HCT116 (cell line): ENCODE measurements around the gene GIMAP6. TPM values are rescaled to one million over a fixed set of nuclear protein-coding genes. Genes with fewer than 3 reads are reported as not detected.

Source experiments
- ATAC-seq: fragments of 200-7000 bp; cut with Tn5 transposase; 2 replicates; pipeline ENCODE4 v1.9.1; 2020; ENCODE audit warnings: mild to moderate bottlenecking, moderate library complexity
- BruUV-seq: library from RNA; stranded (reverse); fragments of 400-500 nt; replicated peaks from 2 replicates; lab custom pipeline; 2021; lab: Mats Ljungman, UMichigan
- CTCF ChIA-PET: fragments of 300-600 bp; sonication (Branson Sonifier 250); formaldehyde crosslinking; loops from one replicate; lab custom pipeline; 2021; ENCODE audit warnings: antibody characterized with exemption; lab: Charles Lee
- POLR2A ChIA-PET: fragments of 300-600, 350-600 bp; sonication (Branson Sonifier 250); formaldehyde crosslinking; loops from one replicate; lab custom pipeline; 2021; ENCODE audit warnings: antibody characterized with exemption; lab: Charles Lee
- RAD21 ChIA-PET, 2 experiments: fragments of 300-600 bp; sonication (Branson Sonifier 250); formaldehyde crosslinking; loops; one replicate each; lab custom pipeline; 2023; ENCODE audit warnings: low total read pairs in 2 of 2; ENCODE audit not compliant: uncharacterized antibody in 2 of 2, unreplicated experiment in 2 of 2, low non-redundant PET in 1 of 2; lab: Charles Lee
- DNase-seq: peaks from one replicate; pipeline ENCODE4 v3.0.0-alpha.2; 2010; ENCODE audit warnings: low read depth, low spot score
- H2AFZ ChIP-seq: fragments of 200-600 bp; shearing (Covaris generic), sonication (generic); 2 replicates; pipeline ENCODE4 v1.6.1; 2017; ENCODE audit warnings: low read depth, mixed run types, mixed read lengths, antibody characterized with exemption, low read length; ENCODE audit not compliant: poor library complexity, severe bottlenecking
- H3K27ac ChIP-seq: 2 replicates; pipeline ENCODE4 v1.5.1; 2012; ENCODE audit warnings: low read depth, low read length
- H3K27me3 ChIP-seq: fragments of 200-600 bp; sonication (generic); 2 replicates; pipeline ENCODE4 v1.6.1; 2016; ENCODE audit warnings: mixed run types, low read length, mixed read lengths; ENCODE audit not compliant: insufficient read depth
- H3K36me3 ChIP-seq, 2 experiments: fragments of 200-500 bp in 1 of 2; fragments of 200-600 bp in 1 of 2; sonication (Bioruptor generic) in 1 of 2; sonication (generic) in 1 of 2; 2 replicates each; pipeline versions ENCODE4 v1.5.1 to v1.6.1; 2014 to 2016; ENCODE audit warnings: low read length in 2 of 2, inconsistent platforms in 1 of 2, mixed read lengths in 1 of 2, mixed run types in 1 of 2; ENCODE audit not compliant: insufficient read depth in 2 of 2, control insufficient read depth in 1 of 2
- H3K4me1 ChIP-seq, 2 experiments: fragments of 200-600 bp in 1 of 2; sonication (generic) in 1 of 2; 2 replicates each; pipeline versions ENCODE4 v1.5.1 to v1.6.1; 2012 to 2017; ENCODE audit warnings: low read length in 2 of 2, inconsistent platforms in 1 of 2, mild to moderate bottlenecking in 1 of 2, mixed read lengths in 1 of 2, mixed run types in 1 of 2, moderate library complexity in 1 of 2; ENCODE audit not compliant: insufficient read depth in 2 of 2, control insufficient read depth in 1 of 2
- H3K4me2 ChIP-seq: fragments of 200-600 bp; sonication (generic); 2 replicates; pipeline ENCODE4 v1.6.1; 2017; ENCODE audit warnings: mixed run types, low read length, mixed read lengths
- H3K4me3 ChIP-seq, 2 experiments: fragments of 200-600 bp in 1 of 2; sonication (generic) in 1 of 2; replicated peaks in 1 of 2; 2 replicates each; pipeline ENCODE4 v1.5.1; 2011 to 2016; ENCODE audit warnings: low read length in 2 of 2, control low read depth in 1 of 2, low read depth in 1 of 2, mild to moderate bottlenecking in 1 of 2, mixed read lengths in 1 of 2, mixed run types in 1 of 2
- H3K79me2 ChIP-seq: fragments of 200-600 bp; sonication (generic); 2 replicates; pipeline ENCODE4 v1.6.1; 2017; ENCODE audit warnings: mild to moderate bottlenecking, mixed run types, low read length, moderate library complexity, mixed read lengths; ENCODE audit not compliant: insufficient read depth
- H3K9ac ChIP-seq: fragments of 200-600 bp; sonication (generic); 2 replicates; pipeline ENCODE4 v1.6.1; 2016; ENCODE audit warnings: low read length, mixed read lengths
- H3K9me2 ChIP-seq: fragments of 200-600 bp; sonication (generic), shearing (Covaris generic); 2 replicates; pipeline ENCODE4 v1.6.1; 2017; ENCODE audit warnings: mixed run types, mild to moderate bottlenecking, moderate library complexity; ENCODE audit not compliant: insufficient read depth
- H3K9me3 ChIP-seq, 2 experiments: fragments of 200-500 bp in 1 of 2; fragments of 200-600 bp in 1 of 2; sonication (Bioruptor generic) in 1 of 2; sonication (generic) in 1 of 2; 2 replicates each; pipeline ENCODE4 v1.6.1; 2014 to 2017; ENCODE audit warnings: low read length in 2 of 2, mixed read lengths in 2 of 2, inconsistent platforms in 1 of 2, low read depth in 1 of 2, mild to moderate bottlenecking in 1 of 2, mixed run types in 1 of 2, moderate library complexity in 1 of 2; ENCODE audit not compliant: control insufficient read depth in 1 of 2, insufficient read depth in 1 of 2
- H4K20me1 ChIP-seq: fragments of 200-600 bp; sonication (generic), shearing (Covaris generic); 2 replicates; pipeline ENCODE4 v1.6.1; 2017; ENCODE audit warnings: mixed run types, mild to moderate bottlenecking, moderate library complexity; ENCODE audit not compliant: insufficient read depth
- CBX3 ChIP-seq: IDR thresholded peaks from 2 replicates; pipeline ENCODE4 v1.6.1; 2012; ENCODE audit warnings: low read depth
- CEBPB ChIP-seq: IDR thresholded peaks from 2 replicates; pipeline ENCODE4 v1.6.1; 2012; ENCODE audit warnings: low read depth
- EGR1 ChIP-seq: IDR thresholded peaks from 2 replicates; pipeline ENCODE4 v1.6.1; 2012; ENCODE audit warnings: low read depth
- ELF1 ChIP-seq: IDR thresholded peaks from 2 replicates; pipeline ENCODE4 v1.6.1; 2012; ENCODE audit warnings: low read depth, borderline replicate concordance
- SIN3A ChIP-seq: IDR thresholded peaks from 2 replicates; pipeline ENCODE4 v1.6.1; 2012; ENCODE audit warnings: low read depth
- SP1 ChIP-seq: IDR thresholded peaks from 2 replicates; pipeline ENCODE4 v1.6.1; 2012; ENCODE audit warnings: low read depth
- SRF ChIP-seq: IDR thresholded peaks from 2 replicates; pipeline ENCODE4 v1.6.1; 2012; ENCODE audit warnings: low read depth
- TCF7L2 ChIP-seq: IDR thresholded peaks from 2 replicates; pipeline ENCODE4 v1.7.0; 2011; ENCODE audit warnings: borderline replicate concordance, inconsistent platforms; ENCODE audit not compliant: insufficient read depth, insufficient read length; ENCODE audit errors: extremely low read depth
- intact Hi-C: fragments of 100-400 bp; cut with micrococcal nuclease; formaldehyde crosslinking; loops from 2 replicates; pipeline ENCODE4 v1.10.0; 2022
- total RNA-seq: library from RNA; stranded (reverse); gene quantifications from one replicate; pipeline ENCODE4 v1.2.1, GENCODE V29; 2021; ENCODE audit not compliant: unreplicated experiment
- TF ChIP-seq, protein P1 (sequence below): IDR thresholded peaks from 2 replicates; pipeline ENCODE4 v1.6.1; 2011; ENCODE audit warnings: mild to moderate bottlenecking, low read length, moderate library complexity; ENCODE audit not compliant: insufficient replicate concordance; ENCODE audit errors: extremely low read depth
- TF ChIP-seq, protein P2 (sequence below): IDR thresholded peaks from 2 replicates; pipeline ENCODE4 v1.6.1; 2012

GIMAP6 gene
- total RNA-seq, 1 experiment from 2014 or later, result 0.12 TPM

DNA sequence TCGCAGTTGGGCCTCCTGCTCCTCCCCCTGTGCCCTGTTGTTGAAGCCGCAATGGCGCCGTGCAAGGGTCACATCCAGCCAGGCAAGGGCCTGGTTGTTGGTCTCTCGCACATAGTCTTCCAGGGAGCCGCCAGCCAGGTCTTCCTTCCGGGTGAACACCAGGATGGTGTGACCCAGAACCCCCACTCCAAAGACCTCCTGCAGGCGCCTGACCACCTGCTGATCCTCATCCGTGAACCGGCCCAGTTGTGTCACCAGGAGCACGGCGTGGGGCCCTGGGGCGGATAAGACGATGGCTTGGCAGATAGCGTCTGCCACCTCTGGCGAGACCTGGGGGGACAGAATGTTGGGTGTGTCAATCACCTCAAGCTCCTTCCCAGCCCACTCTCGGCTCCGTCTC, 4.2 kb downstream of the GIMAP6 start:
- intact Hi-C loops, result no loop called here
- RAD21 ChIA-PET, result no interaction called here
- no peak overlapping the region for H3K4me2 ChIP-seq
- peaks cover 23% of the 10 kb centered on the region; the same call in 1 of the 2 replicates for H3K27me3 ChIP-seq
- H3K4me1 ChIP-seq, result no peaks in the 10 kb centered on the region
- no peak for DNase-seq
- TF ChIP-seq SIN3A, result no peak
- no peak for TF ChIP-seq SRF
- no peak for TF ChIP-seq TCF7L2
- TF ChIP-seq EGR1, result no peak
- no peak for TF ChIP-seq ELF1
- TF ChIP-seq SP1, result no peak
- TF ChIP-seq, protein P1, sequence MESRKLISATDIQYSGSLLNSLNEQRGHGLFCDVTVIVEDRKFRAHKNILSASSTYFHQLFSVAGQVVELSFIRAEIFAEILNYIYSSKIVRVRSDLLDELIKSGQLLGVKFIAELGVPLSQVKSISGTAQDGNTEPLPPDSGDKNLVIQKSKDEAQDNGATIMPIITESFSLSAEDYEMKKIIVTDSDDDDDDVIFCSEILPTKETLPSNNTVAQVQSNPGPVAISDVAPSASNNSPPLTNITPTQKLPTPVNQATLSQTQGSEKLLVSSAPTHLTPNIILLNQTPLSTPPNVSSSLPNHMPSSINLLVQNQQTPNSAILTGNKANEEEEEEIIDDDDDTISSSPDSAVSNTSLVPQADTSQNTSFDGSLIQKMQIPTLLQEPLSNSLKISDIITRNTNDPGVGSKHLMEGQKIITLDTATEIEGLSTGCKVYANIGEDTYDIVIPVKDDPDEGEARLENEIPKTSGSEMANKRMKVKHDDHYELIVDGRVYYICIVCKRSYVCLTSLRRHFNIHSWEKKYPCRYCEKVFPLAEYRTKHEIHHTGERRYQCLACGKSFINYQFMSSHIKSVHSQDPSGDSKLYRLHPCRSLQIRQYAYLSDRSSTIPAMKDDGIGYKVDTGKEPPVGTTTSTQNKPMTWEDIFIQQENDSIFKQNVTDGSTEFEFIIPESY, result no peak
- TF ChIP-seq, protein P2, sequence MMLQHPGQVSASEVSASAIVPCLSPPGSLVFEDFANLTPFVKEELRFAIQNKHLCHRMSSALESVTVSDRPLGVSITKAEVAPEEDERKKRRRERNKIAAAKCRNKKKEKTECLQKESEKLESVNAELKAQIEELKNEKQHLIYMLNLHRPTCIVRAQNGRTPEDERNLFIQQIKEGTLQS, result no peak
- TF ChIP-seq CBX3, result no peak
- no peak for TF ChIP-seq CEBPB
- TF ChIP-seq, all 23 proteins: peak for 0
- no peak for ATAC-seq
- no TSS peak for BruUV-seq
- Histone ChIP-seq H3K9me2 (no peaks in the 10 kb centered on the region), H3K4me3 (no peak overlapping the region), H4K20me1 (no peaks in the 10 kb centered on the region), H3K9me3 (no peaks in the 10 kb centered on the region), H3K79me2 (no peaks in the 10 kb centered on the region), H3K36me3 (no peaks in the 10 kb centered on the region), H3K27ac (no peak overlapping the region), H3K9ac (no peak overlapping the region), H2AFZ (no peak overlapping the region)
- ChIA-PET CTCF (no interaction called here), POLR2A (no interaction called here)
